SH-SY5Y (cell line): ENCODE measurements around the gene CD302.

Experiments used
- GATA2 ChIP-seq: IDR thresholded peaks from 2 replicates; pipeline ENCODE4 v1.6.1; 2011; ENCODE audit warnings: mild to moderate bottlenecking, low read depth, low read length
- GATA3 ChIP-seq: IDR thresholded peaks from 2 replicates; pipeline ENCODE4 v1.6.1; 2011; ENCODE audit warnings: low read depth, mild to moderate bottlenecking, low read length, moderate library complexity

Gene CD302

DNA sequence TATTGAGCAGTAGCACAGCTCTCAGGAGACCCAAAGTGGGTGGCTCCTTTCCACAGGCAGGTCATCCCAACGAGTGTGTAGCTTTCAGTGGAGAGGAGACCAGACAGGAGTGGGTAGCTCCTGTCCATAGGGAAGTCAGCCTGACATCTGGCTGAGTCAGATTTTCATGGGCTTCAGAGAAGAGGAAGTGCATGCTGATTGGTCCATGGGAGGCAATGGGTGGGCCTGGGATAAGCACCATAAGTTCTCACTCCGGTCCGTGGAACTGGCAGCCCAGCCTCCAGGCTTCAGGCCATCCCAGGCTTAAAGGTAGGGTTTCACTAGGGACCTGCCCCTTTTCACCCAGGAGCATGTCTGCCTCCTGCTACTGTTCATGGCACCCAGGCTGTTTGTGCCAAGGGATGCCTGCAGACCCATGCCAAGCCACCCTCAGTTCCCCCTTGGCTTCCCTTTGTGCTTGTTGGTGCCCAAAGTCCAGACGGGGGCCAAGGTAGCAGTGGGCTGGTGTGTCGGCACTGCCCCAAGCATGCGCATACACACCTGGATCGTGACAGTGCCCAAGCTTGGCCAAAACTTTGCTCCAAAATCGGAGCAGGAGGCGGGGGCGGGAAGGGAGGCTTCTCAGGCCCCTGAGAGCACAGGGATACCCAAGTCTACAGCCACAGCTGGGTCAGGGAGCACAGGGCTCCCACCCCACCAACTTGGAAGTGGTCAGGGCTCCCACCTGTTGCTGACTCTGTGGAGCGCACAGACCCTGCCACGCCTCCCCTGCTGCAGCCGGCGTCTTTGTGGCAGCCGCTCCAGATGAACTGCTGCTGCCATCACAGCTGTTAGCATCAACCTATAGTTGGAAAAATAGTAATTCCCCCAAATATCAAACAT is 59.3 kb downstream of the CD302 start:
- TF ChIP-seq GATA2 (no peak), GATA3 (no peak)

GRCh38 chr2:159737917-159738296 is 60.1 kb downstream of the CD302 start:
- TF ChIP-seq GATA3 (no peak), GATA2 (no peak)

- TF ChIP-seq GATA2 (no peak), GATA3 (no peak)
These were observed 60.6 kb downstream of the CD302 start for GRCh38 chr2:159737292-159737916.

DNA sequence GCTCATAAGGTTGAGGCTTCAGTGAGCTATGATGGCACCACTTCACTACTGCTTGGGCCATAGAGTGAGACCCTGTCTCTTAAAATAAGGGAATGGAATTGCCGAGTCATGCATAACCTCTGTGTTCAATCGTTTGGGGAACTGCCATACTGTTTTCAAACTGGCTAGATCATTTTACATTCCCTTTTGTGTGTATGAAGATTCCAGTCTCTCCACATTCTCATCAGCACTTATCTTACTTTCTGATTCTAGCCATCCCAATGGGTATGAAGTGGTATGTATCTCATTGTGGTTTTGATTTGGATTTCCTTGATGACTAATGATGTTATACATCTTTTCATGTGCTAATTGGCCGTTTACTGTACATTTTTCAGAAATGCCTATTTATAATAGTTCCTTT is 62.0 kb downstream of the CD302 start:
- TF ChIP-seq GATA2 = no peak
- TF ChIP-seq GATA3 = no peak

DNA sequence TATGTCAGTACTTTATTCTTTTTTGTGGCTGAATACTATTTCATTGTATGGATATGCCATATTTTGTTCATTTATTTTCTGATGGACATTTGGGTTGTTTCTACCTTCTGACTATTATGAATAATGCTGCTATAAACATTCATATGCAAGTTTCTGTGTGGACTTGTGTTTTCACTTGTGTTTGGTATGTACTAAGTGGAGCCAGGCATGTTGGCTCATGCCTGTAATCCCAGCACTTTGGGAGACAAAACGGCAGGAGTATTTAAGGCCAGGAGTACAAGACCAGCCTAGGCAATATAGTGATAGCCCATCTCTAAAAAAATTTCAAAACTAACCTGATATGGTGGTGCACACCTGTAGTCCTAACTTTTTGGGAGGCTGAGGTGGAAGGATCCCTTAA is 62.4 kb downstream of the CD302 start:
- TF ChIP-seq GATA3 (no peak), GATA2 (no peak)

DNA sequence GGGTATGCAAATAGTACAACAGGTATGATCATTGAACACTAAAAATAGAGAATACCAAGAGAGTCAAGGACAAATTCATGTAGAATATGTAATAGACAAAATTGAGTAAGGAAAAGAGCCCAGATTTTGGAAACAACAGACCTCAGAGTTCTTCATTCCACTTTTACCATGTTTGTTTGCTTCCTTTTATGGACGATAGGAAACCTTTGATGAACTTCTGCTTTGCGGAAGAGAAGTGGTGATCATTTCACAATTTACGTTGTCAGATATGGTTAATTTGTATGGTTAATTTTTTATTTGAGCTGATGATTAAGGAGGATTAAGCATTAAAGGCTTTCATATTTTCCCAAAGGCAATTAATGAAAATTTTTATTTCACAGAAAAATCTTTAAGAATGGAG is 69.4 kb downstream of the CD302 start:
- TF ChIP-seq GATA3 (no peak), GATA2 (no peak)

- TF ChIP-seq GATA3 (no peak), GATA2 (no peak)
These were observed 72.3 kb downstream of the CD302 start for GRCh38 chr2:159725713-159726112.

DNA sequence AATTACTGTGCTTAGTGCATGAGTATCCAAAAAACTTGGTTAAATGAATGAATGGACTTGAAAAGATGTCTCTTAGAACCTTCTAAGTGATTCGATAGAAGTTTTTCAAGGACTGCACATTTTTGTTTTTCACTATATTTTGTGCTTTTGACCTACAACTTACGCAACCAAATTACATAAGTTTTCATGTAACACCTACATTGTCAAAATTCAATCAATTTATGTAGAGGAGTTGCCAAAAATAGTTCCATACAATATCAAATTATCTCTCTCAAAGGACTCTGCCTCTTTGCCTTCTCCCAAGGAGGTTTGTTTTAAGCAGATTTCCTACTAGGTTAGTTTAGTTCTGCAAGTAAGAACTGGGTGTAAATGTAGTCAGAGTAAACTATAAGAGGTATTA is 75.4 kb downstream of the CD302 start:
- no peak for TF ChIP-seq GATA3
- TF ChIP-seq GATA2 = no peak

- TF ChIP-seq GATA3 (no peak), GATA2 (no peak)
These were observed 77.3 kb downstream of the CD302 start for GRCh38 chr2:159720676-159721075.
